ENCODE results near the gene GATAD2B. TPM values are rescaled to one million over a fixed set of nuclear protein-coding genes. Genes with fewer than 3 reads are reported as not detected.
"Not testable (repeated sequence)": the region's sequence is repeated elsewhere in the genome, so short reads cannot be mapped to it uniquely, and the experiment has no call there.

GATAD2B gene
- total RNA-seq, 4 donors from 2014 or later, result 16.7 to 28.1 (median 20.2) TPM

DNA sequence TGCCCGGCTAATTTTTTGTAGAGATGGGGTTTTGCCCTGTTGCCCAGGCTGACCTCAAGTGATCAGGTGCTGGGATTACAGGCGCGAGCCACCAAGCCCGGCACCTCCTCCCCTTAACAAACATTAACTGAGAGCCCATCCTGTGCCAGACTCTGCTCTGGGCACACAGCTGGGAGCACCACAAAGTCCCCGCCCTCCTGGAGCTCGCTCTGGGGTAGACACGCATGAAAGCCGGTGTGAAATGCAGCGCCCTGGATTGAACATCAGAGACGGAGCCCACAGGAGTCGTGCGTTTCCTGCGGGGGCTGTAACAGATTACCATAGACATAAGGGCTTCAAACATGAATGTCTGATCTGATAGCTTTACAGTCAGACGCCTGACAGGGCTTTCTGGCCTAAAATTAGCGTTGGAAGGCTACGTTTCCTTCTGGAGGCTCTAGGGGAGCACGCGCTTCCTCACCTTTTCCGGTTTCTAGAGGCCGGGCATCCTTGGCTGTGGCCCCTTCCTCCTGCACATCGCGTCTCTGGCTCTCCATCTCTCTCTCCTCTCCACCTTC, 133.2 kb downstream of the GATAD2B start:
- Histone ChIP-seq H3K9me3 (no peaks in the 10 kb centered on the region), H3K27ac (peak overlapping the region; percentile 81 to 89 (median 88)), H3K4me1 (peaks cover 0 to 26% (median 19%) of the 10 kb centered on the region in 4 donors), H3K27me3 (peaks cover 5% of the 10 kb centered on the region), H3K4me3 (peak overlapping the region in 3 of 4 donors; percentile 6 to 35 (median 23)), H3K36me3 (no peaks in the 10 kb centered on the region)
- in situ Hi-C loops (cut with MboI; ENCODE audit: low pct_ligation_motif_present in 1 of 4, low pct_unique_long_range_greater_than_20kb in 1 of 4, low sequenced_read_pairs in 3 of 4), result loop anchor here in 2 of 4 donors (10.0 kb wide), 2 partner anchors 195 to 205 kb away; partner anchors contain the start of genes RAB13 (in 1 of the 2) and RPS27 (in 1 of the 2)
- no peak for TF ChIP-seq POLR2A (IDR thresholded peaks at IDR 0.05)
- no peak for TF ChIP-seq POLR2AphosphoS5 (IDR thresholded peaks at IDR 0.05)
- no peak for TF ChIP-seq EP300 (IDR thresholded peaks at IDR 0.05; ENCODE audit: low read depth)
- DNase-seq, result no peak
- 33% methylated on average over 20 of the region's 22 CpGs; no CpG with 5 or more reads in 1 of the 2 donors for WGBS, 2 donors (ENCODE audit: low coverage in 1 of 2)
- intact Hi-C loops (cut with DNase I; ENCODE audit: low total_unique reads), result no loop called here

- in situ Hi-C loops (cut with MboI; ENCODE audit: low pct_ligation_motif_present in 1 of 4, low pct_unique_long_range_greater_than_20kb in 1 of 4, low sequenced_read_pairs in 3 of 4) (no loop called here), intact Hi-C loops (cut with DNase I; ENCODE audit: low total_unique reads) (no loop called here)
- TF ChIP-seq POLR2AphosphoS5 (IDR thresholded peaks at IDR 0.05) (no peak), CTCF (IDR thresholded peaks at IDR 0.05) (no peak), EP300 (IDR thresholded peaks at IDR 0.05; ENCODE audit: low read depth) (no peak), POLR2A (IDR thresholded peaks at IDR 0.05) (no peak)
- no peaks in the 10 kb centered on the region for H3K9me3 ChIP-seq
- H3K4me1 ChIP-seq, result peaks cover 8 to 31% (median 23%) of the 10 kb centered on the region in 4 donors
- H3K27me3 ChIP-seq, result peaks cover 5% of the 10 kb centered on the region
- H3K4me3 ChIP-seq, result no peak overlapping the region
- no peak for DNase-seq
- H3K27ac ChIP-seq, result no peak overlapping the region
- no peaks in the 10 kb centered on the region for H3K36me3 ChIP-seq
- WGBS, 2 donors (ENCODE audit: low coverage in 1 of 2), result 85 to 100% methylated on average over 2 to 4 of the region's 4 CpGs
Observed at GRCh38 chr1:153786038-153786790, 136.6 kb downstream of the GATAD2B start.

DNA sequence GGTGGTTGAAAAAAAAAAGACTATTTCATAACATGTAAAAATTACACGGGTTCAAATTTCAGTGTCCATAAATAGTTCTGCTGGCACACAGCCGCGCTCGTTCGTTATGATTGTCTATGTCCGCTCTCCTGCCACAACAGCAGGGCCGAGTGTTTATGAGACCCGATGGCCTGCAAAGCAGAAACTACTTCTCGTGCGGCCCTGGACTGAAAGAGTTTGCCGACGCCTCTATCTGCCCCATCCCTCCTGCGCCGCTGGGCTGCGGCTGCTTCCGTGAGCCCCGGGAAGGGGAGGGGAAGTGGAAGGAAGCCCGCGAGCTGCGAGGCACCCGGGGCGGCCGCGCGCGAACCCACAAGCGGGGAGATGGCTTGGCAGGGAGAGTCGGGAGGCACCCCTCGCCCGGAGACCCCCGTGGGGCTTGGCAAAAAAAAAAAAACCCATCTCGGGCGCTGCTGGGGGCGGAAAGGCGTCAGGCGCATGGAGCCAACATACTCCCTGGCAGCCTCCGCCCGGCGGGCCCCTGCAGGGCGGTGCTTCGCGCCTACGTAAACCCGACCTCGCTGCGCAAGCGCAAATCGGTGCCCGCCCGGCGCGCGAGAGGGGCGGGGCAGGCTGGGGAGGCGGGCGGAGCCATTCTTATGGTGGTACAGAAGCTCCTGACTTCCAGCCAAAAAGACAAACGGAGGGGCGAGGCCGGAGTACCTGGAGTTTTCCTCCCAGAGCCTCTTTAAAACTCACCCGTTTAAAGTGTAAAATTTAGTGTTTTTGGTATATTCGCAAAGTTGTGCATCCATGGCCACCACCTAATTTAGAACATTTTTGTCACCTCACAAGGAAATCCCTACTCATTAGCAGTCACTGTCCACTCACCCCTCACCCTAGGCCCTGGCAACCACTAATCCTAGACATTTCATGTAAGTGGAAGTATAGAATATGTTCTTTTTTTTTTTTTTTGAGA, 139.3 kb downstream of the GATAD2B start:
- peaks cover 5% of the 10 kb centered on the region for H3K27me3 ChIP-seq
- in situ Hi-C loops (cut with MboI; ENCODE audit: low pct_ligation_motif_present in 1 of 4, low pct_unique_long_range_greater_than_20kb in 1 of 4, low sequenced_read_pairs in 3 of 4) (no loop called here), intact Hi-C loops (cut with DNase I; ENCODE audit: low total_unique reads) (no loop called here)
- peaks cover 8 to 14% (median 13%) of the 10 kb centered on the region in 4 donors for H3K4me1 ChIP-seq
- 0% methylated on average over 6 to 54 of the region's 61 CpGs for WGBS, 2 donors (ENCODE audit: low coverage in 1 of 2)
- H3K4me3 ChIP-seq, result peak overlapping the region; percentile 55 to 88 (median 60)
- no peaks in the 10 kb centered on the region for H3K9me3 ChIP-seq
- peak overlapping the region; percentile 95 to 99 (median 97) for H3K27ac ChIP-seq
- TF ChIP-seq POLR2A (IDR thresholded peaks at IDR 0.05) (peak; percentile 96), CTCF (IDR thresholded peaks at IDR 0.05) (peak in 3 of 5 experiments; percentile 11 to 58 (median 51)), POLR2AphosphoS5 (IDR thresholded peaks at IDR 0.05) (peak; percentile 96 to 99 (median 98)), EP300 (IDR thresholded peaks at IDR 0.05; ENCODE audit: low read depth) (no peak)
- peak; percentile 93 for DNase-seq
- no peaks in the 10 kb centered on the region for H3K36me3 ChIP-seq

DNA sequence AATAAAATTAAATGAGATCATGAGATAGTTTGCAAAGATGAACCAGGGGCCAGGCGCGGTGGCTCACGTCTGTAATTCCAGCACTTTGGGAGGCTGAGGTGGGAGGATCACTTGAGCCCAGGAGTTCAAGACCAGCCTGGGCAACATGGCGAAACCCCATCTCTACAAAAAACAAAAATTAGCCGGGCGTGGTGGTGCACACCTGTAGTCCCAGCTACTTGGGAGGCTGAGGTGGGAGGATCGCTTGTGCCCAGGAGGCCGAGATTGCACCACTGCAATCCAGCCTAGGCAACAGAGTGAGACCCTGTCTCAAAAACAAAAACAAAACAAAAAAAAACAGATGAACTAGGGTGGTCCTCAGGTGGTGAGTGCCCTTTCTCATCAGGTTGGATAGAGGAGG, 140.1 kb downstream of the GATAD2B start:
- in situ Hi-C loops (cut with MboI; ENCODE audit: low pct_ligation_motif_present in 1 of 4, low pct_unique_long_range_greater_than_20kb in 1 of 4, low sequenced_read_pairs in 3 of 4); H3K36me3 ChIP-seq; H3K27me3 ChIP-seq; intact Hi-C loops (cut with DNase I; ENCODE audit: low total_unique reads); H3K9me3 ChIP-seq; DNase-seq: not testable (repeated sequence)
- Histone ChIP-seq H3K4me3 (peak overlapping the region in 2 of 4 donors; percentile 56 to 88), H3K4me1 (peaks cover 10 to 15% (median 14%) of the 10 kb centered on the region in 4 donors), H3K27ac (peak overlapping the region; percentile 95 to 99 (median 97))
- WGBS, 2 donors (ENCODE audit: low coverage in 1 of 2), result 89% methylated on average over 8 of the region's 8 CpGs
